ENCODE measurements around the gene SDCCAG8.

DNA sequence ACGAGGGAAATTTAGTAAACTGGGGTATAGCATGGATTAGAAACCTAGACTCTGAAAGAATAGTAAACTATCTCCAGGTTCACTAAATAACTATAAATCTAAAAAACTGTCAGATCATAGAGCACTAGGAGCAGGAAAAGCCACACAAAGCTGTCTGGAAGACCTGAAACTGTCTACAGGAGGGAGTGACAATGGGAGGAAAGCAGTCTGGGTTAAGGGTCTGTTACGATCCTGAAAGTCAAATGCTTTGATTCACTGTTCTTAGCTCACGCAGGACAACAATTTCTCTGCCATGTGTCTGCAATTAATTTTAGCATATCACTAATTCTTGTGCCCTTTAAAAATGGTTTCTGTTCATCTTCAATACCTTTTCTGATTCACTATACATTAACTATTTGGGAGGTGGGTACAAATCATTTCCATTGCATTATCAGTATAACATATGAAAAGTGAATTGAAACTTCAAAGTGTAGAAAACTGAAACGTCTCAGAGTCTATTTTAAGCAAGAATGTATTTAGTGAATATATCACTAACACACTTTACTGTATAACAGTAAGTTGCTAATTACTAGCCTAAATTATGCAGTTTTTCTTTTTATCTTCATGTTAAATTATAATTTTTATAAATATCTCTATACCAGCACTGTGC is 19.1 kb upstream of the SDCCAG8 start:
- no peak for TF ChIP-seq CTCF (IDR thresholded peaks at IDR 0.05; ENCODE audit: low read depth, low read length)
- no peak for TF ChIP-seq EZH2phosphoT487 (IDR thresholded peaks at IDR 0.05; ENCODE audit: low read depth)
